HepG2 (cell line): Measurements from ENCODE around the gene UAP1L1. TPM values are rescaled to one million over a fixed set of nuclear protein-coding genes. Genes with fewer than 3 reads are reported as not detected.
A peak's percentile ranks its signal among the peaks of the same experiment; 100 is the strongest.

Experiments
- ATAC-seq: fragments of 200-7000 bp; cut with Tn5 transposase; 3 replicates; pipeline ENCODE4 v1.9.1; 2020; ENCODE audit warnings: mild to moderate bottlenecking, moderate library complexity
- BruUV-seq: library from RNA; stranded (reverse); fragments of 400-500 nt; replicated peaks from 2 replicates; lab custom pipeline; 2021; lab: Mats Ljungman, UMichigan
- CTCF ChIA-PET: fragments of 300-600 bp; formaldehyde crosslinking; extraction: SDS; loops from one replicate; lab custom pipeline; 2021; ENCODE audit warnings: low total read pairs, inconsistent platforms, low intra/inter-chr PET ratio; lab: Yijun Ruan, JAX
- POLR2A ChIA-PET: fragments of 350-600 bp; sonication (Branson Sonifier 250); formaldehyde crosslinking; loops from one replicate; lab custom pipeline; 2020; ENCODE audit warnings: antibody characterized with exemption, inconsistent platforms; lab: Yijun Ruan, JAX
- DNase-seq: peaks from one replicate; pipeline ENCODE4 v3.0.0-alpha.2; 2015; ENCODE audit warnings: low spot score
- FAIRE-seq: peaks from 3 replicates; lab custom pipeline; 2011; peaks lifted over from hg19 to GRCh38; lab: Jason Lieb, UNC
- H2AFZ ChIP-seq: one replicate; pipeline ENCODE4 v1.6.1; 2011; ENCODE audit warnings: low read length, inconsistent platforms
- H3K27ac ChIP-seq: fragments of 300-600 bp; 3 replicates; pipeline ENCODE4 v1.8.0; 2011; ENCODE audit warnings: mixed run types, mild to moderate bottlenecking, mixed read lengths, low read length, inconsistent platforms; ENCODE audit not compliant: insufficient read depth; ENCODE audit errors: extremely low read length
- H3K27me3 ChIP-seq, 2 experiments: fragments of 200-600 bp in 1 of 2; 2 replicates in 1 of 2; 3 replicates in 1 of 2; pipeline versions ENCODE4 v1.6.0 to v1.8.0; 2011; ENCODE audit warnings: low read length in 2 of 2, mild to moderate bottlenecking in 2 of 2, moderate library complexity in 2 of 2, inconsistent platforms in 1 of 2; ENCODE audit not compliant: insufficient read depth in 2 of 2, control insufficient read depth in 1 of 2
- H3K36me3 ChIP-seq, 2 experiments: fragments of 200-600 bp in 1 of 2; replicated peaks in 1 of 2; 2 replicates in 1 of 2; 3 replicates in 1 of 2; pipeline versions ENCODE4 v1.5.1 to v1.8.0; 2011; ENCODE audit warnings: low read length in 2 of 2, inconsistent platforms in 1 of 2; ENCODE audit not compliant: insufficient read depth in 2 of 2, control insufficient read depth in 1 of 2
- H3K4me1 ChIP-seq: 2 replicates; pipeline ENCODE4 v1.5.1; 2012; ENCODE audit warnings: low read length, inconsistent platforms; ENCODE audit not compliant: insufficient read depth
- H3K4me2 ChIP-seq: 2 replicates; pipeline ENCODE4 v1.6.0; 2011; ENCODE audit warnings: low read depth, low read length, inconsistent platforms
- H3K4me3 ChIP-seq, 3 experiments: fragments of 200-600 bp in 1 of 3; sonication (generic), shearing (Covaris generic) in 1 of 3; replicated peaks in 1 of 3; 2 replicates each; pipeline ENCODE4 v1.5.1; 2011 to 2016; ENCODE audit warnings: low read length in 3 of 3, inconsistent platforms in 2 of 3, low read depth in 2 of 3, mild to moderate bottlenecking in 2 of 3, control low read depth in 1 of 3, mixed read lengths in 1 of 3; ENCODE audit not compliant: insufficient read depth in 1 of 3
- H3K79me2 ChIP-seq: one replicate; pipeline ENCODE4 v1.6.1; 2011; ENCODE audit warnings: low read length, inconsistent platforms; ENCODE audit not compliant: insufficient read depth
- H3K9ac ChIP-seq: 2 replicates; pipeline ENCODE4 v1.6.0; 2011; ENCODE audit warnings: mild to moderate bottlenecking, low read depth, low read length, inconsistent platforms; ENCODE audit not compliant: insufficient read depth
- H3K9me3 ChIP-seq: 2 replicates; pipeline ENCODE4 v1.5.1; 2012; ENCODE audit warnings: mild to moderate bottlenecking, low read length
- H4K20me1 ChIP-seq: 2 replicates; pipeline ENCODE4 v1.6.0; 2011; ENCODE audit warnings: inconsistent platforms, mild to moderate bottlenecking, low read length, moderate library complexity; ENCODE audit not compliant: insufficient read depth
- BCL6 ChIP-seq: IDR thresholded peaks from 2 replicates; pipeline ENCODE4 v1.6.1; 2016; ENCODE audit warnings: missing genetic modification reagents, missing compliant biosample characterization
- GATAD1 ChIP-seq: IDR thresholded peaks from 2 replicates; pipeline ENCODE4 v1.6.1; 2016; ENCODE audit warnings: missing genetic modification reagents, missing compliant biosample characterization
- HMGA1 ChIP-seq: sonication (generic); formaldehyde crosslinking; conservative IDR thresholded peaks from 2 replicates; pipeline ENCODE4 v1.4.0; 2020; ENCODE audit warnings: missing genetic modification reagents
- HOXA5 ChIP-seq: sonication (generic); formaldehyde crosslinking; IDR thresholded peaks from 2 replicates; pipeline ENCODE4 v1.4.0; 2020; ENCODE audit warnings: missing genetic modification reagents
- MEF2D ChIP-seq: sonication (generic); formaldehyde crosslinking; IDR thresholded peaks from 2 replicates; pipeline ENCODE4 v1.5.1; 2020; ENCODE audit warnings: mild to moderate bottlenecking, missing genetic modification reagents
- NCOA5 ChIP-seq: sonication (generic); formaldehyde crosslinking; IDR thresholded peaks from 2 replicates; pipeline ENCODE4 v1.4.0; 2020; ENCODE audit warnings: missing genetic modification reagents
- PAF1 ChIP-seq: IDR thresholded peaks from 2 replicates; pipeline ENCODE4 v1.6.1; 2016; ENCODE audit warnings: missing genetic modification reagents, missing compliant biosample characterization
- PPARG ChIP-seq: conservative IDR thresholded peaks from 2 replicates; pipeline ENCODE4 v1.6.1; 2016; ENCODE audit warnings: missing biosample characterization, missing genetic modification reagents
- PRPF4 ChIP-seq: fragments of 200-400 bp; formaldehyde crosslinking; IDR thresholded peaks from 2 replicates; pipeline ENCODE4 v1.6.1; 2016; ENCODE audit warnings: low read length, low read depth; ENCODE audit not compliant: poor library complexity, severe bottlenecking
- ZC3H4 ChIP-seq: sonication (generic); formaldehyde crosslinking; IDR thresholded peaks from 2 replicates; pipeline ENCODE4 v1.4.0; 2020; ENCODE audit warnings: missing genetic modification reagents, borderline replicate concordance
- ZFYVE20 ChIP-seq: sonication (generic); formaldehyde crosslinking; IDR thresholded peaks from 2 replicates; pipeline ENCODE4 v1.8.0; 2023; ENCODE audit warnings: low read depth, mild to moderate bottlenecking, moderate library complexity, missing genetic modification reagents, borderline replicate concordance
- ZKSCAN5 ChIP-seq: sonication (generic); formaldehyde crosslinking; IDR thresholded peaks from 2 replicates; pipeline ENCODE4 v1.5.1; 2020; ENCODE audit warnings: mild to moderate bottlenecking, missing genetic modification reagents
- ZNF432 ChIP-seq: sonication (generic); formaldehyde crosslinking; IDR thresholded peaks from 2 replicates; pipeline ENCODE4 v1.5.0; 2020; ENCODE audit warnings: missing genetic modification reagents, mild to moderate bottlenecking, borderline replicate concordance
- ZNF605 ChIP-seq: sonication (generic); formaldehyde crosslinking; IDR thresholded peaks from 2 replicates; pipeline ENCODE4 v1.8.0; 2022; ENCODE audit warnings: mild to moderate bottlenecking, missing genetic modification reagents
- ZNF652 ChIP-seq: IDR thresholded peaks from 2 replicates; pipeline ENCODE4 v1.6.1; 2016; ENCODE audit warnings: low read depth, borderline replicate concordance
- WGBS: methylation state at CpG from one replicate; pipeline ENCODE4 v1.1.6; 2017; ENCODE audit warnings: low lambda C conversion rate; 5-methylcytosine and 5-hydroxymethylcytosine counted together
- in situ Hi-C: cut with HindIII; loops from 2 replicates; pipeline ENCODE4 v1.10.0; 2017; ENCODE audit warnings: low pct_unique_long_range_greater_than_20kb; ENCODE audit not compliant: extremely low pct_ligation_motif_present
- intact Hi-C: fragments of 100-400 bp; cut with micrococcal nuclease; formaldehyde crosslinking; loops from one replicate; pipeline ENCODE4 v1.10.0; 2022; ENCODE audit not compliant: unreplicated experiment
- polyA plus RNA-seq, 8 experiments: library from polyadenylated mRNA; depleted of rRNA in 3 of 8; stranded (reverse) in 7 of 8; unstranded in 1 of 8; fragments of >200 nt; fragmentation: Illumina TruSeq in 4 of 8; extraction: Trizol in 4 of 8; gene quantifications; 2 replicates each; pipeline versions ENCODE4 v1.2.1 to v1.2.3, GENCODE V29; 2011 to 2016; ENCODE audit warnings: low read depth in 4 of 8, missing spikeins in 1 of 8, mixed read lengths in 1 of 8; ENCODE audit not compliant: insufficient read depth in 1 of 8
- total RNA-seq, 5 experiments: library from RNA; depleted of rRNA; stranded (reverse); fragments of >200 nt; fragmentation: Illumina TruSeq; extraction: Trizol; gene quantifications; 2 replicates each; pipeline ENCODE4 v1.2.3, GENCODE V29; 2016; ENCODE audit warnings: low read depth in 1 of 5
- TF ChIP-seq, protein P1 (sequence below): sonication (generic); formaldehyde crosslinking; IDR thresholded peaks from 2 replicates; pipeline ENCODE4 v1.4.0; 2020; ENCODE audit warnings: missing genetic modification reagents, low read depth, mild to moderate bottlenecking, borderline replicate concordance
- TF ChIP-seq, protein P2 (sequence below): sonication (generic); formaldehyde crosslinking; IDR thresholded peaks from 2 replicates; pipeline ENCODE4; 2020; ENCODE audit warnings: missing genetic modification reagents, mild to moderate bottlenecking, borderline replicate concordance
- TF ChIP-seq, protein P3 (sequence below): sonication (generic); formaldehyde crosslinking; IDR thresholded peaks from 2 replicates; pipeline ENCODE4 v1.5.0; 2020; ENCODE audit warnings: mild to moderate bottlenecking, missing genetic modification reagents, borderline replicate concordance

UAP1L1 gene
- total and polyA plus RNA-seq, 2 of the 13 experiments (the other 11 are each of a cell fraction or from before 2014, with no cell fraction given): 5.4 to 6.4 TPM

DNA sequence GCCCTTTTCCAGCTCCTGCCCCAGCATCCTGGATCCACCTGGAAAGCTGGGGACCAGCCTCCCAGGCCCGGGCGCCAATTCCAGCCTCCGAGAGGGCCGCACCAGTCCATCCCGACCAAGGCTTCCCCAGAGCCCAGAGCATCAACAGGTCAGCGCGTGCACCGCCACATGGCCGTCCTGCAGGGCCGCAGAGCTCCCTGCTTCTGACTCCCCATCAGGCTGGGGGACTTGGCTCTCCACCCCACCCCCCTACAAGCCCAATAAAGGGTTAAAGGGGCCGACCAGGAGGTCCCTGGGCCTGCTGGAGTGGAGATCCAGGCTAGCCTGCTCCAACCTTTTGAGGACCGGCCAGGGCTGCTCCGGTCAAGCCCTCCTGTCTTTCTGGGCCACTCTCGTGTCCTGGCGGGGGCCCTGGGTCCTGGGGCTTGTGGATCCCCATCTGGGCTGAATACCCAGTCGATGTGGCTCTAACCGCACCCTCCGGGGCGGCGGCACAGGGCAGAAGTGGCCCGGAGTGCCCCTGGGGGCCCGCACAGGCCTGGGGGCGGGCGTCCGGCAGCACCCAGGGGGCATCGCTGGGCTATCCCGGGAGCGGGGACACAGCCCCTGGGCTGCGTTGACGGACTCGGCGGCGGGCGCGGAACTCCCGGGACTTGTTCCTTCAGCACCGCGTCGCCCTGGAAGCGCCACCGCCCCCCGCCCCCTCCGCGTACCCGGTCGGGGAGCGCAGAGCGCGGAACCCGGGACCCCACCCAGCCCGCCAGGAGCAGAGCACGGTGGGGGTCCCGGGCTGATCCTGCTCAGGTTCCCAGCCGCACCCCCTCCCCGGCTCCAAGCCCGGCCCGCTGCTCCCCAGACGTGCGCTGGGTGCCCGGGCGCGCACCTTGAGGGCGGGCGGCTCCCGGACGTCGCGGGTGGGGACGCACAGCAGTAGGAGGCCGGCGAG is 24.0 kb upstream of the UAP1L1 start:
- ChIA-PET CTCF (interaction anchor here (0.6 kb wide), 1 partner anchor 11 kb away, joined by 3 read pairs; no protein-coding TSS in a partner anchor), POLR2A (interaction anchor here (0.7 to 4.4 kb wide), 8 partner anchors 11 to 254 kb away, joined by 3 to 55 read pairs (median 4); partner anchors contain the start of genes MAN1B1 and SAPCD2)
- H3K27me3 ChIP-seq: no peaks in the 10 kb centered on the region; a peak in 2 of 5 replicates
- H2AFZ ChIP-seq: no peak overlapping the region
- H3K27ac ChIP-seq: no peak overlapping the region
- DNase-seq: no peak
- no peaks in the 10 kb centered on the region for H3K9me3 ChIP-seq
- no peaks in the 10 kb centered on the region; the same call in 1 of the 2 replicates for H4K20me1 ChIP-seq
- peak overlapping the region; percentile 84 for H3K4me2 ChIP-seq
- no peak for FAIRE-seq
- H3K79me2 ChIP-seq: peaks cover 9% of the 10 kb centered on the region
- peak overlapping the region; percentile 56 to 84 (median 64) for H3K4me3 ChIP-seq
- in situ Hi-C loops: no loop called here
- WGBS: 0% methylated on average over 5 of the region's 71 CpGs
- ATAC-seq: peak; percentile 8; the same call in 1 of the 3 replicates
- H3K4me1 ChIP-seq: peaks cover 47% of the 10 kb centered on the region
- no peaks in the 10 kb centered on the region for H3K36me3 ChIP-seq
- no TSS peak for BruUV-seq
- intact Hi-C loops: no loop called here
- peak overlapping the region; percentile 54 for H3K9ac ChIP-seq
- TF ChIP-seq, protein P1, sequence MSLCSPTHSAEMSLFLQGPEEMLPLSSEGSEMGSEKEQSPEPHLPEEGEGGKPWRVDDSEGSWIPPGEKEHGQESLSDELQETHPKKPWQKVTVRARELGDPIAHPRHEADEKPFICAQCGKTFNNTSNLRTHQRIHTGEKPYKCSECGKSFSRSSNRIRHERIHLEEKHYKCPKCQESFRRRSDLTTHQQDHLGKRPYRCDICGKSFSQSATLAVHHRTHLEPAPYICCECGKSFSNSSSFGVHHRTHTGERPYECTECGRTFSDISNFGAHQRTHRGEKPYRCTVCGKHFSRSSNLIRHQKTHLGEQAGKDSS (CRISPR knock-in tag): no peak
- TF ChIP-seq PAF1 (CRISPR knock-in tag) (no peak), PPARG (CRISPR knock-in tag) (no peak), PRPF4 (no peak), GATAD1 (no peak), BCL6 (CRISPR knock-in tag) (no peak), MEF2D (CRISPR knock-in tag) (no peak), HOXA5 (CRISPR knock-in tag) (no peak), ZNF652 (CRISPR knock-in tag) (0 out of 2 replicates have a peak, but pooled peaks have one; percentile 44), ZNF605 (CRISPR knock-in tag) (peak; percentile 77), ZKSCAN5 (CRISPR knock-in tag) (no peak), NCOA5 (CRISPR knock-in tag) (no peak), ZNF432 (CRISPR knock-in tag) (no peak), ZC3H4 (no peak), HMGA1 (CRISPR knock-in tag) (no peak), ZFYVE20 (no peak)
- TF ChIP-seq, protein P2, sequence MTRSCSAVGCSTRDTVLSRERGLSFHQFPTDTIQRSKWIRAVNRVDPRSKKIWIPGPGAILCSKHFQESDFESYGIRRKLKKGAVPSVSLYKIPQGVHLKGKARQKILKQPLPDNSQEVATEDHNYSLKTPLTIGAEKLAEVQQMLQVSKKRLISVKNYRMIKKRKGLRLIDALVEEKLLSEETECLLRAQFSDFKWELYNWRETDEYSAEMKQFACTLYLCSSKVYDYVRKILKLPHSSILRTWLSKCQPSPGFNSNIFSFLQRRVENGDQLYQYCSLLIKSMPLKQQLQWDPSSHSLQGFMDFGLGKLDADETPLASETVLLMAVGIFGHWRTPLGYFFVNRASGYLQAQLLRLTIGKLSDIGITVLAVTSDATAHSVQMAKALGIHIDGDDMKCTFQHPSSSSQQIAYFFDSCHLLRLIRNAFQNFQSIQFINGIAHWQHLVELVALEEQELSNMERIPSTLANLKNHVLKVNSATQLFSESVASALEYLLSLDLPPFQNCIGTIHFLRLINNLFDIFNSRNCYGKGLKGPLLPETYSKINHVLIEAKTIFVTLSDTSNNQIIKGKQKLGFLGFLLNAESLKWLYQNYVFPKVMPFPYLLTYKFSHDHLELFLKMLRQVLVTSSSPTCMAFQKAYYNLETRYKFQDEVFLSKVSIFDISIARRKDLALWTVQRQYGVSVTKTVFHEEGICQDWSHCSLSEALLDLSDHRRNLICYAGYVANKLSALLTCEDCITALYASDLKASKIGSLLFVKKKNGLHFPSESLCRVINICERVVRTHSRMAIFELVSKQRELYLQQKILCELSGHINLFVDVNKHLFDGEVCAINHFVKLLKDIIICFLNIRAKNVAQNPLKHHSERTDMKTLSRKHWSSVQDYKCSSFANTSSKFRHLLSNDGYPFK: peak; percentile 28; the same call in 1 of the 2 replicates
- TF ChIP-seq, protein P3, sequence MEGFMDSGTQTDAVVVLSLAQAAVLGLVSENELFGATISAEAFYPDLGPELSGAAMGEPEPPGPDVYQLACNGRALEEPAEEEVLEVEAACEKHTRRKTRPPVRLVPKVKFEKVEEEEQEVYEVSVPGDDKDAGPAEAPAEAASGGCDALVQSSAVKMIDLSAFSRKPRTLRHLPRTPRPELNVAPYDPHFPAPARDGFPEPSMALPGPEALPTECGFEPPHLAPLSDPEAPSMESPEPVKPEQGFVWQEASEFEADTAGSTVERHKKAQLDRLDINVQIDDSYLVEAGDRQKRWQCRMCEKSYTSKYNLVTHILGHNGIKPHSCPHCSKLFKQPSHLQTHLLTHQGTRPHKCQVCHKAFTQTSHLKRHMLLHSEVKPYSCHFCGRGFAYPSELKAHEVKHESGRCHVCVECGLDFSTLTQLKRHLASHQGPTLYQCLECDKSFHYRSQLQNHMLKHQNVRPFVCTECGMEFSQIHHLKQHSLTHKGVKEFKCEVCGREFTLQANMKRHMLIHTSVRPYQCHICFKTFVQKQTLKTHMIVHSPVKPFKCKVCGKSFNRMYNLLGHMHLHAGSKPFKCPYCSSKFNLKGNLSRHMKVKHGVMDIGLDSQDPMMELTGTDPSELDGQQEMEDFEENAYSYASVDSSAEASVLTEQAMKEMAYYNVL (CRISPR knock-in tag): no peak; the same call in 1 of the 2 replicates
